K562 (cell line): ENCODE results near the gene FLAD1. TPM values are rescaled to one million over a fixed set of nuclear protein-coding genes. Genes with fewer than 3 reads are reported as not detected.

ENCODE experiments used
- CBFA2T2 ChIP-seq: fragments of 450-650 bp; conservative IDR thresholded peaks from 2 replicates; pipeline ENCODE4 v1.6.1; 2017; ENCODE audit warnings: mild to moderate bottlenecking
- CHCHD3 ChIP-seq: fragments of 250-450 bp; sonication (Bioruptor Pico); IDR thresholded peaks from 2 replicates; pipeline ENCODE4 v2.1.2; 2022; ENCODE audit warnings: mild to moderate bottlenecking
- KLF6 ChIP-seq: fragments of 250-450 bp; sonication (Bioruptor Pico); IDR thresholded peaks from 2 replicates; pipeline ENCODE4 v1.4.0; 2020; ENCODE audit warnings: mild to moderate bottlenecking, moderate library complexity, borderline replicate concordance
- L3MBTL2 ChIP-seq: fragments of 450-650 bp; IDR thresholded peaks from 2 replicates; pipeline ENCODE4 v1.6.1; 2016; ENCODE audit warnings: mild to moderate bottlenecking, moderate library complexity
- NR1H2 ChIP-seq: sonication (generic); formaldehyde crosslinking; IDR thresholded peaks from 2 replicates; pipeline ENCODE4 v1.4.0; 2020; ENCODE audit warnings: mild to moderate bottlenecking, missing genetic modification reagents
- XRCC4 ChIP-seq: IDR thresholded peaks from one replicate; pipeline ENCODE4 v1.6.1; 2011; ENCODE audit not compliant: insufficient read depth, insufficient read length; ENCODE audit errors: extremely low read depth
- ZFX ChIP-seq: sonication (generic); formaldehyde crosslinking; IDR thresholded peaks from 2 replicates; pipeline ENCODE4 v1.8.0; 2022; ENCODE audit warnings: mild to moderate bottlenecking, missing genetic modification reagents, moderate library complexity
- polyA plus RNA-seq, 8 experiments: library from polyadenylated mRNA; depleted of rRNA in 4 of 8; stranded (reverse) in 5 of 8; unstranded in 3 of 8; fragments of >200 nt; fragmentation: Nextera tagmentation in 2 of 8; fragmentation: Illumina TruSeq in 1 of 8; extraction: Ambion mirVana in 2 of 8; extraction: Trizol in 1 of 8; gene quantifications; 2 replicates each; pipeline versions ENCODE4 v1.2.1 to v1.2.3, GENCODE V29; 2011 to 2014; ENCODE audit warnings: inconsistent platforms in 1 of 8, missing spikeins in 1 of 8
- total RNA-seq, 7 experiments: library from RNA; depleted of rRNA in 6 of 7; stranded (reverse); fragments of >200 nt in 6 of 7; fragmentation: Illumina TruSeq in 2 of 7; extraction: Trizol in 2 of 7; gene quantifications; 2 replicates each; pipeline versions ENCODE4 v1.2.1 to v1.2.3, GENCODE V29; 2011 to 2021; ENCODE audit warnings: low replicate concordance in 1 of 7
- TF ChIP-seq, protein P1 (sequence below): sonication (generic); formaldehyde crosslinking; IDR thresholded peaks from 2 replicates; pipeline ENCODE4 v1.8.0; 2022; ENCODE audit warnings: mild to moderate bottlenecking, missing genetic modification reagents
- TF ChIP-seq, protein P2 (sequence below), 2 experiments: fragments of 450-650 bp in 1 of 2; sonication (generic) in 1 of 2; formaldehyde crosslinking in 1 of 2; IDR thresholded peaks; 2 replicates each; pipeline versions ENCODE4 v1.7.1 to v1.9.0; 2016 to 2022; ENCODE audit warnings: inconsistent platforms in 1 of 2, mild to moderate bottlenecking in 1 of 2, missing genetic modification reagents in 1 of 2
- TF ChIP-seq, protein P3 (sequence below): sonication (generic); formaldehyde crosslinking; IDR thresholded peaks from 2 replicates; pipeline ENCODE4 v1.8.1; 2023; ENCODE audit warnings: mild to moderate bottlenecking, missing genetic modification reagents, moderate library complexity

Gene FLAD1
- total and polyA plus RNA-seq, 9 of the 15 experiments (the other 6 are each of a cell fraction or from before 2014, with no cell fraction given): 24.9 to 85.8 (median 67.0) TPM

DNA sequence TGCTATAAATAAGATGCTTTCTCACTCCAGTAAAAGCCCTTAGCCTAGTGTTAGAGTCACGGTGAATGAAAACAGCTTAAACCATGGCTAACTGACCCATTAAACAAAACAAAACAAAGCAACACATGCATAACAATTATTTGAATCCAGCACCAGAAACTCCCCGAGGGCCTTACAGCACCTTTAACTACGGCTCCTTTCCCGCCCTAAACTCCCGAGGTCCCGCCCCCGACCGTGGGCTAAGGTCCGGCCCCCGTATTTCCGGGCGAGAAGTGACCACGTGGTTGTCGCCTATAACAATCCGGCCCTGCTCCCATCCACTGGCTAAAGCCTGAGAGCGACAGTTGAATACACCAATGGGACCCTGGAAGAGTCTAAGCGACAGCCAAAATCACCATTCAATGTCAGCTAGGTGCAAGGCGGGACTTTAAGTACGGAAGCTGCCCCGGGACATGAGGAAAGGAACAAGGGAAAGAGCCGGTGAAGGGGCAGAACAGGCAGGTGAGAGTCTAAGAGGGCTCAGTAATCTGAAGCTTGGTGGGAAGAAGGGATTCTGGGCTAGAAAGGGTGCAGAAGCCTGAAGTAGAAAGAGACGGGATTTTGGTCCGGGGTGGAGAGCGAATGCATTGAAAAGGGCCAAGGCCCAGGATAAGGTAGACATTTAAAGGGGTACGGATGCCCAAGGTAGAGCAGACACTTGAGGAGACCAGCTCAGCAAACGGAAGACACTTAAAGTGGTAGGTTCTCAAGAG, at the start of gene FLAD1 (continued):
- TF ChIP-seq, protein P1, sequence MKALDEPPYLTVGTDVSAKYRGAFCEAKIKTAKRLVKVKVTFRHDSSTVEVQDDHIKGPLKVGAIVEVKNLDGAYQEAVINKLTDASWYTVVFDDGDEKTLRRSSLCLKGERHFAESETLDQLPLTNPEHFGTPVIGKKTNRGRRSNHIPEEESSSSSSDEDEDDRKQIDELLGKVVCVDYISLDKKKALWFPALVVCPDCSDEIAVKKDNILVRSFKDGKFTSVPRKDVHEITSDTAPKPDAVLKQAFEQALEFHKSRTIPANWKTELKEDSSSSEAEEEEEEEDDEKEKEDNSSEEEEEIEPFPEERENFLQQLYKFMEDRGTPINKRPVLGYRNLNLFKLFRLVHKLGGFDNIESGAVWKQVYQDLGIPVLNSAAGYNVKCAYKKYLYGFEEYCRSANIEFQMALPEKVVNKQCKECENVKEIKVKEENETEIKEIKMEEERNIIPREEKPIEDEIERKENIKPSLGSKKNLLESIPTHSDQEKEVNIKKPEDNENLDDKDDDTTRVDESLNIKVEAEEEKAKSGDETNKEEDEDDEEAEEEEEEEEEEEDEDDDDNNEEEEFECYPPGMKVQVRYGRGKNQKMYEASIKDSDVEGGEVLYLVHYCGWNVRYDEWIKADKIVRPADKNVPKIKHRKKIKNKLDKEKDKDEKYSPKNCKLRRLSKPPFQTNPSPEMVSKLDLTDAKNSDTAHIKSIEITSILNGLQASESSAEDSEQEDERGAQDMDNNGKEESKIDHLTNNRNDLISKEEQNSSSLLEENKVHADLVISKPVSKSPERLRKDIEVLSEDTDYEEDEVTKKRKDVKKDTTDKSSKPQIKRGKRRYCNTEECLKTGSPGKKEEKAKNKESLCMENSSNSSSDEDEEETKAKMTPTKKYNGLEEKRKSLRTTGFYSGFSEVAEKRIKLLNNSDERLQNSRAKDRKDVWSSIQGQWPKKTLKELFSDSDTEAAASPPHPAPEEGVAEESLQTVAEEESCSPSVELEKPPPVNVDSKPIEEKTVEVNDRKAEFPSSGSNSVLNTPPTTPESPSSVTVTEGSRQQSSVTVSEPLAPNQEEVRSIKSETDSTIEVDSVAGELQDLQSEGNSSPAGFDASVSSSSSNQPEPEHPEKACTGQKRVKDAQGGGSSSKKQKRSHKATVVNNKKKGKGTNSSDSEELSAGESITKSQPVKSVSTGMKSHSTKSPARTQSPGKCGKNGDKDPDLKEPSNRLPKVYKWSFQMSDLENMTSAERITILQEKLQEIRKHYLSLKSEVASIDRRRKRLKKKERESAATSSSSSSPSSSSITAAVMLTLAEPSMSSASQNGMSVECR: peak; percentile 64
- TF ChIP-seq KLF6: 0 out of 2 replicates have a peak, but pooled peaks have one; percentile 48
- TF ChIP-seq, protein P2, sequence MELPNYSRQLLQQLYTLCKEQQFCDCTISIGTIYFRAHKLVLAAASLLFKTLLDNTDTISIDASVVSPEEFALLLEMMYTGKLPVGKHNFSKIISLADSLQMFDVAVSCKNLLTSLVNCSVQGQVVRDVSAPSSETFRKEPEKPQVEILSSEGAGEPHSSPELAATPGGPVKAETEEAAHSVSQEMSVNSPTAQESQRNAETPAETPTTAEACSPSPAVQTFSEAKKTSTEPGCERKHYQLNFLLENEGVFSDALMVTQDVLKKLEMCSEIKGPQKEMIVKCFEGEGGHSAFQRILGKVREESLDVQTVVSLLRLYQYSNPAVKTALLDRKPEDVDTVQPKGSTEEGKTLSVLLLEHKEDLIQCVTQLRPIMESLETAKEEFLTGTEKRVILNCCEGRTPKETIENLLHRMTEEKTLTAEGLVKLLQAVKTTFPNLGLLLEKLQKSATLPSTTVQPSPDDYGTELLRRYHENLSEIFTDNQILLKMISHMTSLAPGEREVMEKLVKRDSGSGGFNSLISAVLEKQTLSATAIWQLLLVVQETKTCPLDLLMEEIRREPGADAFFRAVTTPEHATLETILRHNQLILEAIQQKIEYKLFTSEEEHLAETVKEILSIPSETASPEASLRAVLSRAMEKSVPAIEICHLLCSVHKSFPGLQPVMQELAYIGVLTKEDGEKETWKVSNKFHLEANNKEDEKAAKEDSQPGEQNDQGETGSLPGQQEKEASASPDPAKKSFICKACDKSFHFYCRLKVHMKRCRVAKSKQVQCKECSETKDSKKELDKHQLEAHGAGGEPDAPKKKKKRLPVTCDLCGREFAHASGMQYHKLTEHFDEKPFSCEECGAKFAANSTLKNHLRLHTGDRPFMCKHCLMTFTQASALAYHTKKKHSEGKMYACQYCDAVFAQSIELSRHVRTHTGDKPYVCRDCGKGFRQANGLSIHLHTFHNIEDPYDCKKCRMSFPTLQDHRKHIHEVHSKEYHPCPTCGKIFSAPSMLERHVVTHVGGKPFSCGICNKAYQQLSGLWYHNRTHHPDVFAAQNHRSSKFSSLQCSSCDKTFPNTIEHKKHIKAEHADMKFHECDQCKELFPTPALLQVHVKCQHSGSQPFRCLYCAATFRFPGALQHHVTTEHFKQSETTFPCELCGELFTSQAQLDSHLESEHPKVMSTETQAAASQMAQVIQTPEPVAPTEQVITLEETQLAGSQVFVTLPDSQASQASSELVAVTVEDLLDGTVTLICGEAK (IDR thresholded peaks at IDR 0.05): peak; percentile 97
- TF ChIP-seq, protein P2 (CRISPR knock-in tag; IDR thresholded peaks at IDR 0.05): no peak
- TF ChIP-seq ZFX: peak; percentile 50
- TF ChIP-seq, protein P3, sequence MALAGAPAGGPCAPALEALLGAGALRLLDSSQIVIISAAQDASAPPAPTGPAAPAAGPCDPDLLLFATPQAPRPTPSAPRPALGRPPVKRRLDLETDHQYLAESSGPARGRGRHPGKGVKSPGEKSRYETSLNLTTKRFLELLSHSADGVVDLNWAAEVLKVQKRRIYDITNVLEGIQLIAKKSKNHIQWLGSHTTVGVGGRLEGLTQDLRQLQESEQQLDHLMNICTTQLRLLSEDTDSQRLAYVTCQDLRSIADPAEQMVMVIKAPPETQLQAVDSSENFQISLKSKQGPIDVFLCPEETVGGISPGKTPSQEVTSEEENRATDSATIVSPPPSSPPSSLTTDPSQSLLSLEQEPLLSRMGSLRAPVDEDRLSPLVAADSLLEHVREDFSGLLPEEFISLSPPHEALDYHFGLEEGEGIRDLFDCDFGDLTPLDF (CRISPR knock-in tag): peak; percentile 98
- TF ChIP-seq CBFA2T2: peak; percentile 74
- TF ChIP-seq NR1H2 (CRISPR knock-in tag): no peak
- TF ChIP-seq CHCHD3 (CRISPR knock-in tag): peak; percentile 87; the same call in 1 of the 2 replicates
- TF ChIP-seq L3MBTL2: peak; percentile 97
- TF ChIP-seq XRCC4: no peak
